ENCODE data around the gene DSTN.

Gene DSTN

DNA sequence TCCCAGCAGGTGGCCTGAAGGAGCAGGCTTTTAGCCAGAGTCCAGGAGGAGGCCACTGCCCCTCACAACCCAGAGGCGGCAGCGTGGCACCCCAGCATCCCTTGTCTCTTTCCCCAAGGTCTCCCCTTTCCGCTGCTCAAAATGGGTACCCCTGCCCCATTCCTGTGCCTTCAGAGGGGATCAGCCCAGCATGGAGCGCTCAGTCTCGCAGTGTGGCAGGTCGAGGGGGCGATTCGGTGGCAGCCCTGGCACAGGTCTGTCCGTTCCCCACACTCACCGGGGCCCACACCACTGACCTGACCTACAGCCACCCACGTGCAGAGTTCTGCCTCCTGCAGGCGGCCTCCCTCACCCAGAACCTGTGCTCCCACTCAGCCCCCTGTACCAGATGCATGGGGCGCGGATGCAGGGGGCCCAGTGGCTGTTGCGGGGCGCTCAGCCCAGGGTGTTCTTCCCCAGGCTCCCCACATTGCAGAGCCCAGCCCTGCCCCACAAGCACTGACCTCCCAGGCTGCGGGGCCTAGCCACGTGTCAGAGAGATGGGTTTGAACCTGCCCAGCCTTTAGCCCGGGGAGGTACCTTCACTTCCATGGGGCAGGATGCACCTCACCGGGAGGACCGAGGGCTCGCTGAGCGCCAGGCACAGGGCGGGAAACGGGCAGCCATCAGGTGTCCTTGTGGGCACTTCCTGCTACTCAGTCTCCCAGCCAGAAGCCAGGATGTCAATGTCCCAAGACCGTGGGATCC, 41.8 kb downstream of the DSTN start:
- no peaks in the 10 kb centered on the region for H3K9me3 ChIP-seq (ENCODE audit: control insufficient read depth, low read length)
- H3K27ac ChIP-seq (ENCODE audit: low read depth, low read length, severe bottlenecking) = peak overlapping the region; percentile 66
- H3K4me1 ChIP-seq (ENCODE audit: control insufficient read depth, insufficient read depth, low read length, poor library complexity, severe bottlenecking) = peaks cover 3% of the 10 kb centered on the region
- WGBS, 2 experiments (ENCODE audit: insufficient coverage in 2 of 2) = 91 to 94% methylated on average over 20 to 25 of the region's 26 CpGs
- H3K4me3 ChIP-seq (ENCODE audit: extremely low read depth, insufficient read depth, low read length, poor library complexity, severe bottlenecking) = no peak overlapping the region
- peaks cover 64% of the 10 kb centered on the region for H3K36me3 ChIP-seq (ENCODE audit: control insufficient read depth, insufficient read depth, low read length)

DNA sequence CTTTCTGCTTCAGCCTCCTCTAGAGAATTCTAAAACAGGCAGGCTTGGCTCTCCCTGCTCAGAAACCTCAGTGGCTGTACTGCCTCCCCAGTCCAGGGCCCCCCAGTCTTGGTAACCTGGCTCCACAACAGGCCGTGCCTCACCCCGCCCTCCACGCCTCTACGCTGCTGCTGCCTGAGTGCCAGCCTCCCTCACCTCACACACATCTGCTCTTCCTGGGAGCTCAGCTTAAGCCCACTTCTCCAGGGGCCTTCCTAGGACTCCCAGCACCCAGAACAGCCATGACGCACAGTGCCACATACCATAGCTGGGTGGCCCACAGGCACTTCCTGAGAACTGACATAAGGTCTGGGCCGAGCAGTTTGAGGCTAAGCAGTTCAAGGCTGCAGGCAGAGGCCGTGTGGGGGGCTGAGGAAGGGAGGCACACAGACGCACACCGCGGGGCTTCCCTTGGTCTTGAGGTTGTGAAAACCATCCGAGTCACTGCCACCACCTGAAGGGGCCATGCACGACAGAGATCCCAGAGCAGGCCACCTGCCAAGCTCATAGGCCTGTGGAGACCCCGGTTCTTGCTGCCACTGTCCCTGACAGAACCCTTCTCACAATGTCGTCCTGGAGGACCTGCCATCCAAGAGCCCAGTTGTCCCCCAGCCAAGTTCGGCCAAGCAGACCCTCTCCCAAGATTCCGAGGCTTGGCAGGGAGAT, 42.6 kb downstream of the DSTN start:
- Histone ChIP-seq H3K36me3 (ENCODE audit: control insufficient read depth, insufficient read depth, low read length) (peaks cover 65% of the 10 kb centered on the region), H3K4me1 (ENCODE audit: control insufficient read depth, insufficient read depth, low read length, poor library complexity, severe bottlenecking) (peaks cover 3% of the 10 kb centered on the region), H3K27ac (ENCODE audit: low read depth, low read length, severe bottlenecking) (peak overlapping the region; percentile 66), H3K4me3 (ENCODE audit: extremely low read depth, insufficient read depth, low read length, poor library complexity, severe bottlenecking) (no peak overlapping the region), H3K9me3 (ENCODE audit: control insufficient read depth, low read length) (no peaks in the 10 kb centered on the region)
- 90 to 93% methylated on average over 14 to 15 of the region's 16 CpGs for WGBS, 2 experiments (ENCODE audit: insufficient coverage in 2 of 2)

DNA sequence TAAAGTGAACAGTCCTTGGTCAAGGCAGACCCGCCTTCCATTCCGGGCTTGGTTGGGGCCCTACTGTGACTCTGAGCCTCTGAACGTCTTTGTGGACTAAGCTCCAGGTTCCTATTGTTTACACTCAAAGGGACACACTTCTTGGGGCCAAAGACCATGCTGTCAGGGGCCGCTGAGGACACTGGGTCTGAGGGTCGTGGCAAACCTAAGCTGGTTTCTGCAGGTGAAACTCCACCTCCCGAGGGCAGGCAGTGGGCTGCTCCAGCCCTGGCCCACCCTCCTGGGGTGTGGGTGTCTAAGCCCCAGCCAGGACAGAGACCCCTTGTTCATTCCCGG, 43.1 kb downstream of the DSTN start:
- no peaks in the 10 kb centered on the region for H3K9me3 ChIP-seq (ENCODE audit: control insufficient read depth, low read length)
- peaks cover 65% of the 10 kb centered on the region for H3K36me3 ChIP-seq (ENCODE audit: control insufficient read depth, insufficient read depth, low read length)
- no peak overlapping the region for H3K4me3 ChIP-seq (ENCODE audit: extremely low read depth, insufficient read depth, low read length, poor library complexity, severe bottlenecking)
- 94 to 95% methylated on average over 7 of the region's 7 CpGs for WGBS, 2 experiments (ENCODE audit: insufficient coverage in 2 of 2)
- H3K4me1 ChIP-seq (ENCODE audit: control insufficient read depth, insufficient read depth, low read length, poor library complexity, severe bottlenecking) = peaks cover 3% of the 10 kb centered on the region
- H3K27ac ChIP-seq (ENCODE audit: low read depth, low read length, severe bottlenecking) = peak overlapping the region; percentile 66

DNA sequence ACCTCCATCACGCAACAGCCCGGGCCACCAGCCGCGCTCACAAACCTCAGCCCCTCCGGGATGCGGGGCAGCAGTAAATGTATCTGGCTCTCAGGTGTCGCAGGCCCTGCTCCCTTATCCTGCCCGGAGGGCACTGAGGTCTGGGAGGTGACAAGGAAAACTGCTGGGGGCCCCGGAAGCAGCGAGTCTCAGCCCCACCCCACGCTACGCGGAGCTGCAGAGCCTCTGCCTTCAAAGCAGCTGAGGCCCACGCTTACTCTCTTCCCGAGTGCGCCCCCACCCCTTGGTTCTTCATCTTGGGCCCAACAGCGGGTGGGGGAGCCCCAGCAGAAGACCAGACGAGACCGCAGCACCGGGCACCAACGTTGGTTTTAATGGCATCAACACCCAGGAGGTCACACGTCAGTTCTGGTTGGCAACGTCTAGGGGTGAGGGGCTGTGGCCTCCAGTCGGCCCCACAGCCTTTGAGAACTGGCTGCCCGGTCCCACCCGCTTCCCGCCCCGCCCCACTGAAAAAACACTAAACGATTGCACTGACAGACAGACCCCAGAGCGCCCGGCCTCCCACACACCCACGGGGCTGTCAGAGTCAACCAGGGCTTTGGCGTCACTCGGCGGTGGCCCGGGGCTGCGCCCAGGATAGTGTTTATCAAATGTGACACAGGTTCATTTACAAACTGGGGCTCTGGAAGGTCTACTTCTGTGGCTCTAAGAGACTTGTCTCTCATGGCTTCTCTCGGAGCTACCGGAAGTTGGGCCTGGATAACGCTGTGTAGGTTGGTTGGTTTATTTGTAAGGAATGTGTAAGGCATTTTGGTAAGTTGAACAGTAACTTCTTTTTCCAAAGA, 43.7 kb downstream of the DSTN start:
- peak overlapping the region; percentile 10 for H3K27ac ChIP-seq (ENCODE audit: low read depth, low read length, severe bottlenecking)
- WGBS, 2 experiments (ENCODE audit: insufficient coverage in 2 of 2) = 88 to 90% methylated on average over 37 to 40 of the region's 40 CpGs

DNA sequence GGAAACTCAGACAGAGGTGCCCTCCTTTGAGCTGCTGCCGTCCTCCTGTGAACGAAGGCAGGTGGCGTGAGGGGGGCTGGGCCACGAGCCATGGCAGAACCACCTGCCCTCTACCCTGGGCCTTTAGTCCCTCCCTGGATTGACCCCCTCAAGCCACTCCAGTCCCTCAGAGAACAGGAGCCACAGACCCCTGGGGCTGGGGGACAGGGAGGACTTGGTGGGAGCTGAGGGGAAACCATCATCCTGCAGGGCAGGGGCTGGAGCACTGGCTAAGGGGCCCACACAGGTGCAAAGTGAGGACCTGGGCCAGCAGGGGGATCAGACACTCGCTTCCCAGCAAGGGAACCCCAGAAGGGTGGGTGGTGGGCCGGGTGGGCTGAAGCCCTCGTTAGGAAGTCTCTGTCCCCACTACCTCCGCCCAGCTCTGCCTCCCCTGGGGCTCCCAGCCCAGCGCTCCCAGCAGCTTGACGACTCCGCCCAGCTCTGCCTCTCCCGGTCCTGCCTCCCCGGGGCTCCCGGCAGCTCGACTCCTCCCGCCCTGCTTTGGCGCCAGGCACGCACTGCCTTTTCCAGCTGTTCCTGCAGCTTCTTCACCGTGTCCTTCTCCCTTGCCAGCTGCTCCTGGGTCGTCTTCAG, 44.4 kb downstream of the DSTN start:
- WGBS, 2 experiments (ENCODE audit: insufficient coverage in 2 of 2) = 81 to 86% methylated on average over 18 to 19 of the region's 20 CpGs
- Histone ChIP-seq H3K4me3 (ENCODE audit: extremely low read depth, insufficient read depth, low read length, poor library complexity, severe bottlenecking) (no peak overlapping the region), H3K4me1 (ENCODE audit: control insufficient read depth, insufficient read depth, low read length, poor library complexity, severe bottlenecking) (peaks cover 3% of the 10 kb centered on the region), H3K9me3 (ENCODE audit: control insufficient read depth, low read length) (no peaks in the 10 kb centered on the region), H3K36me3 (ENCODE audit: control insufficient read depth, insufficient read depth, low read length) (peaks cover 65% of the 10 kb centered on the region), H3K27ac (ENCODE audit: low read depth, low read length, severe bottlenecking) (peak overlapping the region; percentile 10)

More for the DNA sequence above, 43.7 kb downstream of the DSTN start:
- Histone ChIP-seq H3K36me3 (ENCODE audit: control insufficient read depth, insufficient read depth, low read length) (peaks cover 66% of the 10 kb centered on the region), H3K4me3 (ENCODE audit: extremely low read depth, insufficient read depth, low read length, poor library complexity, severe bottlenecking) (no peak overlapping the region), H3K9me3 (ENCODE audit: control insufficient read depth, low read length) (no peaks in the 10 kb centered on the region), H3K4me1 (ENCODE audit: control insufficient read depth, insufficient read depth, low read length, poor library complexity, severe bottlenecking) (peaks cover 3% of the 10 kb centered on the region)

DNA sequence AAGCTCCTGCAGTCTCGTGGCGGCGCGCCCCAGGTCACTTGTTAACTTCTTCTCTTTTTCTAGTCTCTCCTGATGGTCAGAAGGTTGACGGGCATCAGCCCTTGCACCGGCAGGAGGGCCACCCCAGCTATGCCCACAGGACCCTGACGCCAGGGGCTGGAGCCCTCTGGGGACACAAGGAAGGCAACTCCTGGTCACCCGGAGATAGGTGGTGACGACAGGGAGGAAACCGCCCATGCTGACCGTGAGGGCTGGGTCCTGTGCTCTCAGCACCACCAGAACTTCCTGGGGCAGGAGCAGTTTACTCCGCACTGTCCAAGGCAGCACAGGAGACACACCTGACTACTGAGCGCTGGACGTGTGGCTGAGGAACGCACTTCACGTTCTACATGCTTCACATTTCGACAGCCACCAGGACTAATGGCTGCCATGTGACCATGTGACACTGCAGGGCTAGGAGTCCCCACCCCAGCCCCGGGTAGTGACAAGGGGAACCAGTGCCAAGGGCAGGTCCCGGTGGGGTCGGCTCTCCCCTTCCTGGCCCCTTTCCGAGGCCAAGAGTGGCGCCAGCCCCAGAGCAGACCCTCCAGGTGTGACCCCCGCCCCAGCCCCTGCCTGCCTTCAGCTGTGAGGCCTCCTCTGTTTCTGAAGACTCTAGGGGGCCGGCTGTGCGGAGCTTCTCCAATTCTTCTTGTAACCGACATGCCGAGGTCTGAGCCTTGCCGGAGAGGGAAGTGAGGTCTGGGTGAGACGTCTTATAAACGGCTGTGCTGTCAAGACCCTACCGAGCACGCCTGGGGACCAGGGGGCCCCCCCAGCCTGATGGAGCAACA, 45.2 kb downstream of the DSTN start:
- peaks cover 3% of the 10 kb centered on the region for H3K4me1 ChIP-seq (ENCODE audit: control insufficient read depth, insufficient read depth, low read length, poor library complexity, severe bottlenecking)
- H3K9me3 ChIP-seq (ENCODE audit: control insufficient read depth, low read length) = no peaks in the 10 kb centered on the region
- peaks cover 71% of the 10 kb centered on the region for H3K36me3 ChIP-seq (ENCODE audit: control insufficient read depth, insufficient read depth, low read length)
- H3K4me3 ChIP-seq (ENCODE audit: extremely low read depth, insufficient read depth, low read length, poor library complexity, severe bottlenecking) = no peak overlapping the region
- 93 to 94% methylated on average over 29 to 31 of the region's 32 CpGs for WGBS, 2 experiments (ENCODE audit: insufficient coverage in 2 of 2)
- no peak overlapping the region for H3K27ac ChIP-seq (ENCODE audit: low read depth, low read length, severe bottlenecking)

DNA sequence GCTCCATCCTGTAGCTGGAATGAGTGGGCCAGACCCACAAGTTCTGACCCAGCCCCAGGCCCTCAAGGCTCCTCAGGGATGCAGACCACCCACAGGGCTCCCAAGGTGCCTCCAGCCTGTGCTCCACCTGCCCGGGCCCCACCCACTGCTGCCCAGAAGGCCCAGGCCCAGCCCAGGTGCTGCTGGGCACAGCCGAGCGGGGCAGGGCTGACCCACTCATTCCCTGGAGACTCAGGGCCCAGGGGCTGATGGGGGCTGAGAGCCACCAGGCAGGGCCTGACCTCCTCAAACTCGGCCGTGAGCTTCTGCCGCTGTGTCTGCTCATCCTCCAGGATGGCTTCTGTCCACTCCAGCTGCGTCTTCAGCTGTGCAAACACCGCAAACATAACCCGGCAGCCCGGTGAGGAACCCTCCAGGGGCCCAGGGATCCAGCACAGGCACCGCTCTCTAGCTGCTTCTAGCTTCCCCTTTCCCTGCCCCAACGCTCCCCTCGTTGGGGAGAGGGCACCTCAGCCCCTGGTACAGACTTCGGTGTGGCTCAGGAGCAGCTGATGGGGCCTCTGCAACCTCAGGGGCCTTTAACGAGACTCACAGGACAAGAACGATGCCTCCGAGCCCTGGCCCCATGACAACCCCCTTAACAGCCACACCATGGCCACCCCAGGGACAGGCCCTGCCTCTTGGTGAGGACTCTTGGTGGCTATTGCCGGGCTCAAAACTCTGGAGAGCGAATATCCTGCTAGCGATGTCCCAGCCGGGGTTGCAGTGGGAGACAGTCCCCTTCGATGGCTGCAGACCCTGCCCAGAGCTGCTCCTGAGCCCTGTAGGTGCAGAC, 46.0 kb downstream of the DSTN start:
- Histone ChIP-seq H3K36me3 (ENCODE audit: control insufficient read depth, insufficient read depth, low read length) (peaks cover 74% of the 10 kb centered on the region), H3K4me3 (ENCODE audit: extremely low read depth, insufficient read depth, low read length, poor library complexity, severe bottlenecking) (no peak overlapping the region), H3K4me1 (ENCODE audit: control insufficient read depth, insufficient read depth, low read length, poor library complexity, severe bottlenecking) (peaks cover 3% of the 10 kb centered on the region), H3K27ac (ENCODE audit: low read depth, low read length, severe bottlenecking) (no peak overlapping the region), H3K9me3 (ENCODE audit: control insufficient read depth, low read length) (no peaks in the 10 kb centered on the region)
- WGBS, 2 experiments (ENCODE audit: insufficient coverage in 2 of 2) = 84 to 97% methylated on average over 12 to 21 of the region's 22 CpGs

DNA sequence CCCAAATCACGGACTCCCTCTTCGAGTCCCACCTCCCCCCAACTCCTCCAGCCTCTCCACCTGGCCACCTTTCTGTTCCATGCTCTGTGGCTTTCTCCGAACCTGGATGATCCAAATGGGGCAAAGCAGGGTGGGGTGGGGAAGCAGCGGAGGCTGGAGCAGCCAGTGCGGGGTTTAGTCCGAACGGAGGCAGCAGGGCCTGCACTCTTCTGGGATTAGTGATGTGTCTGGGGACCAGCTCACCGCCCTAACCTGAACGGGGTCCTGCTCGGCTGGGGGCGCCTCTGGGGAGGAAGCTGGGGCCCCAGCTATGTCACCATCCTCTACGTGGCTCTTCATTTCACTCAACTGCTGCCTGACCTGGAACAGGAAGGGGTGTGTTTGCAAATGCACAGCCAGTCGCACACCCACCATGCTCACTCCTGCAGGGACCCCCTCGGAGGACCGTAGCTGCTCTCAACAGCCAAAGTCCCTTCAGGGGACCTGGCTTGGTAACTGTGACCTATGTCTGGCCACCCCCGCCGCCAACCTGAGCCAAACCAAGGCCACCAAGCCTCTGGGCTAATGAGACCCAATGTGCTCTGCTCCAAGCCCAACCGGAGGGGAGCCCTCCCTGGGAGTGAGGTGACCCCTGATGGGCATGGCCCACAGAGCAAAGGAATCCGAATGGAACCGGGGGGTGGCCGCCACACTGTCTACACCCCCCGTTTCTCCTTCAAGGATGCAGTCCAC, 46.8 kb downstream of the DSTN start:
- Histone ChIP-seq H3K4me1 (ENCODE audit: control insufficient read depth, insufficient read depth, low read length, poor library complexity, severe bottlenecking) (peaks cover 3% of the 10 kb centered on the region), H3K27ac (ENCODE audit: low read depth, low read length, severe bottlenecking) (no peak overlapping the region), H3K9me3 (ENCODE audit: control insufficient read depth, low read length) (no peaks in the 10 kb centered on the region), H3K36me3 (ENCODE audit: control insufficient read depth, insufficient read depth, low read length) (peaks cover 80% of the 10 kb centered on the region), H3K4me3 (ENCODE audit: extremely low read depth, insufficient read depth, low read length, poor library complexity, severe bottlenecking) (no peak overlapping the region)
- WGBS, 2 experiments (ENCODE audit: insufficient coverage in 2 of 2) = 93 to 97% methylated on average over 14 to 16 of the region's 22 CpGs
